ENCODE data around the gene PRAF2. TPM values are rescaled to one million over a fixed set of nuclear protein-coding genes. Genes with fewer than 3 reads are reported as not detected.

Gene PRAF2
- total RNA-seq, 1 donor: 5.5 TPM

- no peaks in the 10 kb centered on the region for H3K27me3 ChIP-seq (ENCODE audit: insufficient read depth, low read length)
- H3K4me1 ChIP-seq (ENCODE audit: insufficient read depth, low read length): peaks cover 44% of the 10 kb centered on the region
- no peaks in the 10 kb centered on the region for H3K9me3 ChIP-seq (ENCODE audit: low read depth, low read length)
- H3K4me3 ChIP-seq (ENCODE audit: low read length): no peak overlapping the region
These were observed 33.3 kb downstream of the PRAF2 start for GRCh38 chrX:49040376-49040955.

- no peaks in the 10 kb centered on the region for H3K9me3 ChIP-seq (ENCODE audit: low read depth, low read length)
- H3K4me1 ChIP-seq (ENCODE audit: insufficient read depth, low read length): peaks cover 44% of the 10 kb centered on the region
- H3K27me3 ChIP-seq (ENCODE audit: insufficient read depth, low read length): no peaks in the 10 kb centered on the region
- no peak overlapping the region for H3K4me3 ChIP-seq (ENCODE audit: low read length)
These were observed 34.0 kb downstream of the PRAF2 start for GRCh38 chrX:49039598-49040375.

GRCh38 chrX:49037883-49038475, 35.8 kb downstream of the PRAF2 start:
- H3K27me3 ChIP-seq (ENCODE audit: insufficient read depth, low read length): no peaks in the 10 kb centered on the region
- peaks cover 50% of the 10 kb centered on the region for H3K4me1 ChIP-seq (ENCODE audit: insufficient read depth, low read length)
- no peak overlapping the region for H3K4me3 ChIP-seq (ENCODE audit: low read length)

GRCh38 chrX:49030283-49030682, 43.5 kb downstream of the PRAF2 start:
- H3K27me3 ChIP-seq (ENCODE audit: insufficient read depth, low read length): no peaks in the 10 kb centered on the region
- H3K4me3 ChIP-seq (ENCODE audit: low read length): no peak overlapping the region
- H3K4me1 ChIP-seq (ENCODE audit: insufficient read depth, low read length): peaks cover 12% of the 10 kb centered on the region
- no peaks in the 10 kb centered on the region for H3K9me3 ChIP-seq (ENCODE audit: low read depth, low read length)

More at GRCh38 chrX:49037883-49038475, 35.8 kb downstream of the PRAF2 start:
- H3K9me3 ChIP-seq (ENCODE audit: low read depth, low read length): no peaks in the 10 kb centered on the region

- Histone ChIP-seq H3K27me3 (ENCODE audit: insufficient read depth, low read length) (no peaks in the 10 kb centered on the region), H3K9me3 (ENCODE audit: low read depth, low read length) (no peaks in the 10 kb centered on the region), H3K4me3 (ENCODE audit: low read length) (no peak overlapping the region), H3K4me1 (ENCODE audit: insufficient read depth, low read length) (peaks cover 12% of the 10 kb centered on the region)
These were observed 43.9 kb downstream of the PRAF2 start for GRCh38 chrX:49029876-49030275.

Other genes starting within 250 kb of the PRAF2 start
- gene ERAS, start 247.5 kb downstream of the PRAF2 start, total RNA-seq: not detected
- 3.3 TPM for gene PCSK1N, start 238.4 kb downstream of the PRAF2 start, total RNA-seq
- 18.3 TPM for gene TIMM17B, start 176.2 kb downstream of the PRAF2 start, total RNA-seq
- 37.6 TPM for gene PQBP1, start 176.1 kb downstream of the PRAF2 start, total RNA-seq
- gene SLC35A2, start 162.4 kb downstream of the PRAF2 start, total RNA-seq: 8.5 TPM
- gene PIM2, start 155.0 kb downstream of the PRAF2 start, total RNA-seq: 239 TPM
- 56.1 TPM for gene OTUD5, start 116.4 kb downstream of the PRAF2 start, total RNA-seq
- gene KCND1, start 102.2 kb downstream of the PRAF2 start, total RNA-seq: 1.2 TPM
- 24.9 TPM for gene GRIPAP1, start 71.7 kb downstream of the PRAF2 start, total RNA-seq
- 29.3 TPM for gene TFE3, start 30.6 kb downstream of the PRAF2 start, total RNA-seq
- 2.9 TPM for gene CCDC120, start 15.0 kb downstream of the PRAF2 start, total RNA-seq
- gene WDR45, start 5.9 kb upstream of the PRAF2 start, total RNA-seq: 48.7 TPM
- 8.9 TPM for gene GPKOW, start 49.7 kb upstream of the PRAF2 start, total RNA-seq
- 0.42 TPM for gene MAGIX, start 88.8 kb upstream of the PRAF2 start, total RNA-seq
- gene PLP2, start 97.9 kb upstream of the PRAF2 start, total RNA-seq: 53.9 TPM
- gene PRICKLE3, start 112.4 kb upstream of the PRAF2 start, total RNA-seq: 3.3 TPM
- gene SYP, start 126.2 kb upstream of the PRAF2 start, total RNA-seq: 0.42 TPM
- gene CACNA1F, start 159.3 kb upstream of the PRAF2 start, total RNA-seq: 0.31 TPM
- 10.1 TPM for gene CCDC22, start 161.5 kb upstream of the PRAF2 start, total RNA-seq
- 0.94 TPM for gene FOXP3, start 190.7 kb upstream of the PRAF2 start, total RNA-seq
- 3.6 TPM for gene PPP1R3F, start 195.8 kb upstream of the PRAF2 start, total RNA-seq
- gene GAGE10, start 229.6 kb upstream of the PRAF2 start, total RNA-seq: not detected
- not detected for gene GAGE12J, start 248.0 kb upstream of the PRAF2 start, total RNA-seq